Common myeloid progenitor, CD34-positive (primary cell): ENCODE data around the gene DCDC1.
"Not testable (repeated sequence)": the region's sequence is repeated elsewhere in the genome, so short reads cannot be mapped to it uniquely, and the experiment has no call there.

Source experiments
- CTCF ChIA-PET: fragments of 350-600 bp; sonication (Branson Sonifier 250); formaldehyde crosslinking; loops from one replicate; lab custom pipeline; 2021; ENCODE audit warnings: antibody characterized with exemption; lab: Charles Lee
- POLR2A ChIA-PET: fragments of 350-600 bp; sonication (Branson Sonifier 250); formaldehyde crosslinking; loops from one replicate; lab custom pipeline; 2021; ENCODE audit warnings: antibody characterized with exemption; lab: Charles Lee
- DNase-seq, 3 donors: peaks; one replicate each; pipeline versions ENCODE4 v3.0.0 to v3.0.0-alpha.2; 2013
- H3K27ac ChIP-seq, 2 experiments: 1 replicate in 1 of 2; 2 replicates in 1 of 2; pipeline ENCODE4 v1.7.0; 2013; ENCODE audit warnings: inconsistent platforms in 2 of 2, low read length in 2 of 2, mild to moderate bottlenecking in 2 of 2, low read depth in 1 of 2, moderate library complexity in 1 of 2; ENCODE audit not compliant: severe bottlenecking in 2 of 2, insufficient read depth in 1 of 2, poor library complexity in 1 of 2
- H3K27me3 ChIP-seq, 5 experiments: replicated peaks in 2 of 5; 1 replicate in 3 of 5; 2 replicates in 2 of 5; pipeline versions ENCODE4 v1.6.1 to v1.7.0; 2013; ENCODE audit warnings: low read length in 4 of 5, mild to moderate bottlenecking in 2 of 5, moderate library complexity in 2 of 5, inconsistent platforms in 1 of 5; ENCODE audit not compliant: insufficient read depth in 5 of 5, control insufficient read depth in 4 of 5
- H3K36me3 ChIP-seq, 4 experiments: 1 replicate in 2 of 4; 2 replicates in 2 of 4; pipeline versions ENCODE4 v1.6.1 to v1.7.0; 2013; ENCODE audit warnings: low read length in 3 of 4, control low read depth in 1 of 4, mild to moderate bottlenecking in 1 of 4; ENCODE audit not compliant: control insufficient read depth in 4 of 4, insufficient read depth in 4 of 4
- H3K4me1 ChIP-seq, 4 experiments: 1 replicate in 3 of 4; 2 replicates in 1 of 4; pipeline versions ENCODE4 v1.6.1 to v1.7.1; 2013; ENCODE audit warnings: low read length in 3 of 4, mild to moderate bottlenecking in 3 of 4, control low read depth in 1 of 4, inconsistent platforms in 1 of 4, moderate library complexity in 1 of 4; ENCODE audit not compliant: control insufficient read depth in 4 of 4, insufficient read depth in 4 of 4; ENCODE audit errors: control extremely low read depth in 1 of 4
- H3K4me3 ChIP-seq, 7 experiments: 1 replicate in 4 of 7; 2 replicates in 3 of 7; pipeline versions ENCODE4 v1.5.1 to v1.7.0; 2013; ENCODE audit warnings: mild to moderate bottlenecking in 7 of 7, low read length in 6 of 7, moderate library complexity in 6 of 7, inconsistent platforms in 2 of 7, low read depth in 2 of 7, control low read depth in 1 of 7; ENCODE audit not compliant: insufficient read depth in 4 of 7, control insufficient read depth in 1 of 7; ENCODE audit errors: extremely low read depth in 1 of 7
- H3K9me3 ChIP-seq, 5 experiments: 1 replicate in 4 of 5; 2 replicates in 1 of 5; pipeline versions ENCODE4 v1.6.1 to v1.7.1; 2013; ENCODE audit warnings: low read length in 4 of 5, mild to moderate bottlenecking in 2 of 5, inconsistent platforms in 1 of 5, low read depth in 1 of 5, moderate library complexity in 1 of 5; ENCODE audit not compliant: control insufficient read depth in 4 of 5, insufficient read depth in 2 of 5; ENCODE audit errors: control extremely low read depth in 1 of 5
- WGBS: methylation state at CpG from one replicate; pipeline ENCODE4 v1.1.5; 2013; ENCODE audit not compliant: insufficient coverage; 5-methylcytosine and 5-hydroxymethylcytosine counted together

DCDC1 gene

DNA sequence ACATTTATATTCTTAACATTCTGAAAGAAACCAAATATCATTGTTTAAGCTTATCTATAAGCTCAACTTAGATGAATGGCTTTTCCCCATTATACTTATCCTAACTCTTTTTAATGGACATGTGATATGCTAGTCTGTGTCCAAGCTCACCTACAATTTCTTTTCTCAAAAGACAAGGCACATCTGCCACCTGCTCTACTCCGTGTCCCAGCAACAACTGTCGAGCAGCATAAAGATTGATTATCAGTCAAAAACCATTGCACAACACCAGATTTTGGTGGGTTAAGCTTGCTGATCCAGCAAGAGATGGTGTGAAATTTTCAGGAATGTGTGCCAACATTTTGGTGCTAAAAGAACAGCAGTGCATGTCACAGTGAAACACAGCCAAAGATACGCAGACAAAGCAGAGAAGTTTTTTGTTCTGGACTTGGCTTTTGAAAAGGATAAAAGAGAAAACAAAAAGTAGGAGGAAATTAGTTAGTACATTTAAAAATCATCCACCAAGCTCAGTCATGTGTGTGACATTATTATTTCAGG lies 65.8 kb downstream of the DCDC1 start:
- CTCF ChIA-PET = interaction anchor here (0.7 kb wide), 1 partner anchor 66 kb away, joined by 3 read pairs; no protein-coding TSS in a partner anchor

GRCh38 chr11:31301549-31302510 lies 67.7 kb downstream of the DCDC1 start:
- CTCF ChIA-PET = no interaction called here

More for the DNA sequence above, 65.8 kb downstream of the DCDC1 start:
- WGBS = 100% methylated on average over 1 of the region's 3 CpGs
- Histone ChIP-seq H3K4me3 (no peak overlapping the region), H3K4me1 (no peaks in the 10 kb centered on the region), H3K27me3 (no peaks in the 10 kb centered on the region), H3K9me3 (no peaks in the 10 kb centered on the region), H3K36me3 (no peaks in the 10 kb centered on the region), H3K27ac (no peak overlapping the region)
- DNase-seq = no peak
- POLR2A ChIA-PET = no interaction called here

DNA sequence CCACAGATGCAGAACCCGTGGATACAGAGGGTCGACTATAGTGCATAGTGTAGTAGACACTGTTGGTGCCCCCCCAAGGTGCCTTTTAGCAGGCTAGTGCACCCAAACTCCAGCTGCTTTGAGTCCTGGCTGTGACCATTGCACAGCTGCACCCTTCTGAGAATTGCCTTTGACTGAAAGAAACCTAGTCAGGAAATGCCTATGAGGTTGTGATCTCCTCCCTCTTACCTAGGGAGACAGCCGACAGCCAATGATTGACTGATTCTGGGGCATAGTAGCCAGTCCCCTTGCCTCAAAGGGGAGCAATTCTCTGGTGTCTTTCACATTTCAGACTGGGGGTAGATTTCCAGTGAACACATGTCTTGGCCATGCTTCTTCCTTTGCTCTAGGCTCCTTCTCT lies 74.2 kb downstream of the DCDC1 start:
- H3K9me3 ChIP-seq = no peaks in the 10 kb centered on the region
- no peak for DNase-seq
- no peak overlapping the region for H3K4me3 ChIP-seq
- H3K36me3 ChIP-seq = no peaks in the 10 kb centered on the region
- no peaks in the 10 kb centered on the region for H3K27me3 ChIP-seq
- POLR2A ChIA-PET = no interaction called here
- WGBS = 96% methylated on average over 2 of the region's 3 CpGs
- H3K27ac ChIP-seq = no peak overlapping the region
- H3K4me1 ChIP-seq = no peaks in the 10 kb centered on the region
- CTCF ChIA-PET = no interaction called here

More at GRCh38 chr11:31301549-31302510, 67.7 kb downstream of the DCDC1 start:
- H3K4me3 ChIP-seq = no peak overlapping the region
- no peak for DNase-seq
- POLR2A ChIA-PET = no interaction called here
- no peaks in the 10 kb centered on the region for H3K36me3 ChIP-seq
- H3K4me1 ChIP-seq = no peaks in the 10 kb centered on the region
- no peaks in the 10 kb centered on the region for H3K27me3 ChIP-seq
- WGBS = 83% methylated on average over 1 of the region's 5 CpGs
- no peak overlapping the region for H3K27ac ChIP-seq
- H3K9me3 ChIP-seq = no peaks in the 10 kb centered on the region

GRCh38 chr11:31273527-31273926 lies 96.0 kb downstream of the DCDC1 start:
- 100% methylated on average over 3 of the region's 3 CpGs for WGBS
- DNase-seq, H3K4me1 ChIP-seq, CTCF ChIA-PET, H3K27ac ChIP-seq, H3K36me3 ChIP-seq, POLR2A ChIA-PET, H3K27me3 ChIP-seq, H3K4me3 ChIP-seq: not testable (repeated sequence)
- H3K9me3 ChIP-seq = peaks cover 0 to 12% (median 5%) of the 10 kb centered on the region in 5 experiments

GRCh38 chr11:31267720-31268119 lies 101.8 kb downstream of the DCDC1 start:
- Histone ChIP-seq H3K36me3 (no peaks in the 10 kb centered on the region), H3K27me3 (no peaks in the 10 kb centered on the region), H3K4me1 (no peaks in the 10 kb centered on the region), H3K9me3 (peaks cover 0 to 4% (median 0%) of the 10 kb centered on the region in 5 experiments), H3K4me3 (no peak overlapping the region), H3K27ac (no peak overlapping the region)
- ChIA-PET CTCF (no interaction called here), POLR2A (no interaction called here)
- DNase-seq = no peak

- no peak overlapping the region for H3K27ac ChIP-seq
- CTCF ChIA-PET = no interaction called here
- H3K36me3 ChIP-seq = no peaks in the 10 kb centered on the region
- no peaks in the 10 kb centered on the region for H3K27me3 ChIP-seq
- no peak overlapping the region for H3K4me3 ChIP-seq
- no CpG with 5 or more reads among the region's 1 CpG for WGBS
- H3K4me1 ChIP-seq = no peaks in the 10 kb centered on the region
- H3K9me3 ChIP-seq = no peaks in the 10 kb centered on the region
- POLR2A ChIA-PET = no interaction called here
- DNase-seq = no peak
Observed at GRCh38 chr11:31264834-31265233, 104.7 kb downstream of the DCDC1 start.

- no peak overlapping the region for H3K4me3 ChIP-seq
- no peaks in the 10 kb centered on the region for H3K4me1 ChIP-seq
- no peak for DNase-seq
- H3K9me3 ChIP-seq = no peaks in the 10 kb centered on the region
- H3K27ac ChIP-seq = no peak overlapping the region
- ChIA-PET POLR2A (no interaction called here), CTCF (no interaction called here)
- 93% methylated on average over 3 of the region's 5 CpGs for WGBS
- no peaks in the 10 kb centered on the region for H3K36me3 ChIP-seq
- H3K27me3 ChIP-seq = no peaks in the 10 kb centered on the region
Observed at GRCh38 chr11:31262761-31263160, 106.8 kb downstream of the DCDC1 start.
